ENCODE results near the gene SIVA1.

SIVA1 gene

GRCh38 chr14:104785708-104786080, 32.7 kb downstream of the SIVA1 start:
- FAIRE-seq, result no peak

GRCh38 chr14:104786091-104786586, 33.2 kb downstream of the SIVA1 start:
- no peak for FAIRE-seq

GRCh38 chr14:104786726-104787675, 34.1 kb downstream of the SIVA1 start:
- FAIRE-seq, result no peak

GRCh38 chr14:104787736-104788135, 34.8 kb downstream of the SIVA1 start:
- FAIRE-seq, result no peak

- no peak for FAIRE-seq
These were observed 35.3 kb downstream of the SIVA1 start for GRCh38 chr14:104788161-104788818.

GRCh38 chr14:104788873-104789663, 36.1 kb downstream of the SIVA1 start:
- no peak for FAIRE-seq

- FAIRE-seq, result no peak
These were observed 37.1 kb downstream of the SIVA1 start for GRCh38 chr14:104789752-104790743.

- FAIRE-seq, result no peak
These were observed 38.5 kb downstream of the SIVA1 start for GRCh38 chr14:104791425-104791824.

- no peak for FAIRE-seq
These were observed 39.3 kb downstream of the SIVA1 start for GRCh38 chr14:104792101-104792884.

- no peak for FAIRE-seq
These were observed 40.2 kb downstream of the SIVA1 start for GRCh38 chr14:104792945-104793702.

GRCh38 chr14:104793703-104793959, 40.7 kb downstream of the SIVA1 start:
- no peak for FAIRE-seq

GRCh38 chr14:104794099-104794498, 41.2 kb downstream of the SIVA1 start:
- peak; percentile 89 for FAIRE-seq

- no peak for FAIRE-seq
These were observed 41.7 kb downstream of the SIVA1 start for GRCh38 chr14:104794631-104794992.

GRCh38 chr14:104794993-104795780, 42.2 kb downstream of the SIVA1 start, which contains the start of gene AKT1:
Gene AKT1, minus strand, starts transcription at chr14:104795748. Its CDS starts 3,105 bp downstream, at chr14:104792643.
- no peak for FAIRE-seq

GRCh38 chr14:104795781-104796686, 43.1 kb downstream of the SIVA1 start:
- no peak for FAIRE-seq

- no peak for FAIRE-seq
These were observed 43.7 kb downstream of the SIVA1 start for GRCh38 chr14:104796687-104797081.

GRCh38 chr14:104797115-104798044, 44.4 kb downstream of the SIVA1 start:
- FAIRE-seq, result no peak

Data from G401.6 (cell line).